HPDE6-E6E7 (cell line): Measurements from ENCODE around the gene MMUT.
"Not testable (repeated sequence)": the region's sequence is repeated elsewhere in the genome, so short reads cannot be mapped to it uniquely, and the experiment has no call there.

ENCODE experiments used
- DNase-seq: peaks from one replicate; pipeline ENCODE4 v3.0.0; 2011; ENCODE audit warnings: missing footprints; ENCODE audit errors: extremely low spot score

MMUT gene

DNA sequence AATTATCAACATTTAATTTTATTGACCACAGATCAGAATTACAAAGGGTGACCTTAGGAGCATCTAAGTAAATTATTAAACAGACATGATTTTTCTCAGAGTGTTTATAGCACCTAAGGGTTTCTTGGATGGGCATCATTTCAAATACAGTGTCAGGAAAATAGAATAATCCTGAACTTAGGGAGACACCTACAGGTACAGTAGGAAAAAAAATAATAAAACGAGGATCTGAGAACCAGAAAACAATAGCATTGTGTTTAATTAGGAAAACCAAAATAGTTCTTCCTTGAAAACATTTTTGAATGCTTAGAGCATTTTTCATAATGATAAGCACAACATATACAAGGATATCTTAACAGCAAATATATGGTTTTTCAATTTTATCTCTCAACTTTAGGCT is 39.2 kb downstream of the MMUT start:
- DNase-seq: peak; percentile 9

DNA sequence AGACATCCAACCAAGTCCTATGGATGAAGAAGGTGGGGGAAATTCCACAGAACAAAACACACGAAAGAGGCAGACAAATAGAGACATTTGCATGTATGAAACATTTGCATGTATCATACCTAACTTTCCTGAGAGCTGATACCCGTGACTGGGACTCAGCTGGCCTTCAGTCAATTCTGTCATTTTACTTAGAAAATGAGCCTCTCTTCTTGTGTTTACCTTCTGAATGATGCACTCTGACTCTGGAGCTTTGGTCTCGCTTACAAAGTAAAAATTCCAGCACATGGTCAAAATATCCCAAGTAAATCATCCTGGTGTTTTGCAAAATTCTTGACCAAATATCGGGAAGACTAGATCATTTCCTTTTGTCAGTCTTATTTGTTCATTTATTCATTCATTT is 46.9 kb downstream of the MMUT start:
- no peak for DNase-seq

DNA sequence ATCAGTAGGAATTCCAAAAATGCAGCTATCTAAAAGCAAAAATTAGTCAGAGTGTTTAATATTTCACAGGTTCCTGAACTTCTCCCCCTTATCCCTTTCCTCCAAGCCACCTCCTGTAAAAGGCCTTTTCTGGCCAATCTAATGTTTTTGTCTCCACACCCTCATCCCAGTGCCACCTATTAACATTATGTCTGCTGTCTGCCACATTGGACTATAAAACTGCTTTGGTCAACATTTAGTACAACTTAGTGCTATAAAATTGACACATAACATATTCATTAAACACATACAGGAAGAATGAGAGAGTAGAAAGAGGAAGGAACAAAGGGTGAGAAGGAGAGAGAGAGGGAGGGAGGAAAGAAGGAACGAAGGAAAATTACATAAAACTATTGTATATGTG is 47.7 kb downstream of the MMUT start:
- no peak for DNase-seq

DNA sequence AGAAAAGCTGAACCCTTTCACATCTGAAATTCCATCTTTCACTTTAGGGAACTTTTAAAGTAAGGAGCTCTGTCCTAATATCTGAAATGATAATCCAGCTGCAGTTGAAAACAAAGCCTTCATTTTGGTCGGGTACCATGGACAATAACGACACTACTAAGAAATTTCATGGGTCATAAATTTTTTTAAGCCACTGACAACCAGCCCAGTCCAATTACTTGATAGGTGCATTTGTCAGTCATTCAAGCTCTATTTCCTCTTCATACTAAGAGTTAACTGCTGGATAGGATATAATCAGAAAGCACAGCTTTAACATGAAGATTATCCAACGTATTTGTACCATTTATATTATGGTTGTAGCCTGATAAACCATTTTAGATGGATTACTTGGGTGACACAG is 52.5 kb downstream of the MMUT start:
- DNase-seq: no peak

DNA sequence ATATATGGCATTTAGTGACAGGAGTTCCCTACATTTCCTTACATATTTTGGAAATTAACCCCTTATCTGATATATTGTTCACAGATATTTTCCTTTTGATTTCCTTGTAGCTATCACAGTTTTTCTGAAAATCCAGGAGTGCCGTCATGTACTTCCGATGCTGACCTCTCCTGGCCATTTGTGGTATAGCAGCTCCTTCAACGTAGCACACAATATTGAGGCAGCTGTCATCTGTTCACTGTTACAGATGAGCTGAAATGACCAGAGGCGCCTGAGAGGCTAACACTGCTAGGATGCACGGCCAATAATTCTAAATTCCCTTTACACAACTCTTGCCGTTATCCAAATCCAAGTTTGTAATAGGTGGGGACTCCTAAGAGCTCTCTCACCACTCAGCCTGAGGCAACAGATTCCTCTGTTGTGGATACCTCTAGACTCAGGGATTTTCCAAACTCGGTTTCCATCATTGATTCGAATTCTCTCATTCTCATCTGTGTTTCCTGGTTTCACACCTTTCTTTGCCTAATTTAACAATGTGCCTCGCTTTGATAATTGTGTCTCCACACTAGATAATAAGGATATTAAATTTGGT is 53.0 kb downstream of the MMUT start:
- DNase-seq: peak; percentile 19

DNA sequence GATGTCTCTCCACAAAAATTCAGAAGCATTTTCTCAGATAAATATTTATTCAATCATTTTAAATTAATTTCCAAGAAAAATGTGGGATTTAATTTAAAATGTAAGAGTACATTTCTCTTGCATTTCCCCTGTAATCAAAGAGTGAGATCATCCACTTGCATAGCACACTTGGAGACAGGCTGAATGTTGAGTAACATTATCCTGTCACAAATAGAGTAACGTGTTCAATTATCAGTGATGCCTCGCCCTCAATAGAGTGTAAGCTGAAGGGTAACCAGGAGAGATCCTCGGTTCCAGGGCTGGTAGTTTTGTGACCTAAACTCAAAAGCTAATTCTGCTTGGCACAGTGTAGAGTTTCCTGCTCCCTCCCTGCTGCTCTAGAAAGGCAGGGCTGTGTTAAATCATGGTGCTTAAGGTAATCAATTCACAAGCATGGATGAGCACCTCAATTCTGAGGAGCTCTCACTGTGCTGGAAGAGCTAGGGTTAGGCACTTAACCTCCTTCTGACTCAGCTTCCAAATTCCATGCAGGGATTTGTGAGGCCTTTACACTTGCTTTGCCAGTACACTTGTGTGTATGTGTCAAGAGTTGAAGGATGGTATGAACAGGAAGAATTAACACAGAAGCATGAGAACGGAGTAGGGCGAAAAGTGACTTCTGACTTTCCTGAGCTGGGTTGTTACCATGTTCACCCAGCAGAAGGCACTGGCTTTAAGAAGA is 56.6 kb downstream of the MMUT start:
- DNase-seq: no peak

DNA sequence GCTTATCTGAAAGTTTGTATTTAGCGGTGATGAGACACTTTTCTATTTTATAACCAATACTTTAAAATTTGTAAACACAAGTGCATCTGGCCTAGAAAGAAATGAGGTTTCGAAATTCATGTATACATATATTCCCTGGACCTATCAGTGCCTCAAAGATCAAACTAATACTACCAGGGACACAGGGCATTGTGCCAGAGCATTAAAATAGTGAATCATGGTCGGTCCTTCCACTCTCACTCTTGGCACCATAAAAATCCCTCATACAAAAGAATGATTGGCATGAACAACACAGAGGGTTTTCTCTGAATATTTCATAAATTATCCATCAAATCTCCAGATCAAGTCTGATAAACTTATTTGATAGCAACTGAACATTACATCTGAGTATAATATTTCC is 62.0 kb downstream of the MMUT start:
- no peak for DNase-seq

DNA sequence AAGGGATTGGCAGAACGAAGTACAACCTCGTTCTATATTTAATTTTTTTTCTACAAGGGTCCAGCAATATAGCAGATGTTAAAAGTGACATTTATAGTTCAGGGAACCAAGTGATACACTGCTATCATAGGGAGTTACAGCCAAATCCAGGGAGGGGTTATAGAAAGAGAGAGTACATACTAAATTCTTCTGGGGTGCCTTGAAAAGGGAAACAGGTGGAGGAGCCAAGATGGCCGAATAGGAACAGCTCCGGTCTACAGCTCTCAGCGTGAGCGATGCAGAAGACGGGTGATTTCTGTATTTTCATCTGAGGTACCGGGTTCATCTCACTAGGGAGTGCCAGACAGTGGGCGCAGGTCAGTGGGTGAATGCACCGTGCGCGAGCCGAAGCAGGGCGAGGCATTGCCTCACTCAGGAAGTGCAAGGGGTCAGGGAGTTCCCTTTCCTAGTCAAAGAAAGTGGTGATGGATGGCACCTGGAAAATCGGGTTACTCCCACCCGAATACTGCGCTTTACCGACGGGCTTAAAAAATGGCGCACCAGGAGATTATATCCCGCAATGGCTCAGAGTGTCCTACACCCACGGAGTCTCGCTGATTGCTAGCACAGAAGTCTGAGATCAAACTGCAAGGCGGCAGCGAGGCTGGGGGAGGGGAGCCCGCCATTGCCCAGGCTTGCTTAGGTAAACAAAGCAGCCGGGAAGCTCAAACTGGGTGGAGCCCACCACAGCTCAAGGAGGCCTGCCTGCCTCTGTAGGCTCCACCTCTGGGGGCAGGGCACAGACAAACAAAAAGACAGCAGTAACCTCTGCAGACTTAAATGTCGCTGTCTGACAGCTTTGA is 76.2 kb downstream of the MMUT start:
- not testable (repeated sequence) for DNase-seq

DNA sequence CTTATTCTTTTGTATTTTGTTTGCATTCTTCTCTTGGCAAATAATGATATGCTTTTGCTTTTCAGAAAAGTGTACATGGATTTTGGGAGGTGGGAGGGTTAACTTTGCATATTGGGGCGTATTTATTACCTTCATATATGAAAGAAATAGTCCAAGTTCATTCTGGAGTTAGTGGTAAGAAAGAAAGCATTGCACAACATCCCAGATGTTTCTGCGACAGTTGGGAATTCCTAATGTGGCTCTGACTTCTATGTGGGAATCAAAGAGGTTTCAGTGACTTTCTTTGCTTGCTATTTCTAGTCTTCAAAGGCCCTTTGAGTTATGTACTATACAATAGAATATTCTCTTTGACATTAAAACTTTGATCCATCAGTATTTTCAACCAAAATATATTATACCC is 78.1 kb downstream of the MMUT start:
- DNase-seq: no peak
